ENCODE measurements around the gene APBA2. TPM values are rescaled to one million over a fixed set of nuclear protein-coding genes. Genes with fewer than 3 reads are reported as not detected.

APBA2 gene
- total and polyA plus RNA-seq, 3 donors from 2014 or later: 18.5 to 37.7 (median 29.5) TPM

GRCh38 chr15:29034593-29035335 lies 149.0 kb downstream of the APBA2 start:
- 79 to 87% methylated on average over 4 of the region's 4 CpGs for WGBS, 2 donors
- Histone ChIP-seq H3K9me3 (no peaks in the 10 kb centered on the region), H3K4me1 (no peaks in the 10 kb centered on the region), H3K27ac (no peak overlapping the region), H3K27me3 (no peaks in the 10 kb centered on the region), H3K4me3 (no peak overlapping the region), H3K36me3 (ENCODE audit: low read depth, missing control alignments) (no peaks in the 10 kb centered on the region)
- intact Hi-C loops (cut with DNase I; ENCODE audit: low total_unique reads): no loop called here
- TF ChIP-seq POLR2A (IDR thresholded peaks at IDR 0.05) (no peak), CTCF (IDR thresholded peaks at IDR 0.05) (no peak)
- no peak for DNase-seq

- no peak overlapping the region for H3K27ac ChIP-seq
- no peak overlapping the region for H3K4me3 ChIP-seq
- H3K27me3 ChIP-seq: no peaks in the 10 kb centered on the region
- H3K4me1 ChIP-seq: no peaks in the 10 kb centered on the region
- no peaks in the 10 kb centered on the region for H3K9me3 ChIP-seq
- no peak for DNase-seq
- intact Hi-C loops (cut with DNase I; ENCODE audit: low total_unique reads): no loop called here
- H3K36me3 ChIP-seq (ENCODE audit: low read depth, missing control alignments): no peaks in the 10 kb centered on the region
- 81 to 91% methylated on average over 10 to 14 of the region's 14 CpGs for WGBS, 2 donors
- TF ChIP-seq CTCF (IDR thresholded peaks at IDR 0.05) (no peak), POLR2A (IDR thresholded peaks at IDR 0.05) (no peak)
Observed at GRCh38 chr15:29035336-29036285, 149.8 kb downstream of the APBA2 start.

GRCh38 chr15:29037997-29038705 lies 152.4 kb downstream of the APBA2 start:
- H3K27ac ChIP-seq: no peak overlapping the region
- DNase-seq: no peak
- no peaks in the 10 kb centered on the region for H3K27me3 ChIP-seq
- H3K36me3 ChIP-seq (ENCODE audit: low read depth, missing control alignments): no peaks in the 10 kb centered on the region
- H3K4me3 ChIP-seq: no peak overlapping the region
- H3K4me1 ChIP-seq: no peaks in the 10 kb centered on the region
- intact Hi-C loops (cut with DNase I; ENCODE audit: low total_unique reads): no loop called here
- TF ChIP-seq CTCF (IDR thresholded peaks at IDR 0.05) (no peak), POLR2A (IDR thresholded peaks at IDR 0.05) (no peak)
- H3K9me3 ChIP-seq: no peaks in the 10 kb centered on the region
- WGBS, 2 donors: 80 to 83% methylated on average over 9 of the region's 9 CpGs

GRCh38 chr15:29039466-29040369 lies 153.9 kb downstream of the APBA2 start:
- Histone ChIP-seq H3K4me1 (no peaks in the 10 kb centered on the region), H3K36me3 (ENCODE audit: low read depth, missing control alignments) (no peaks in the 10 kb centered on the region), H3K27ac (no peak overlapping the region), H3K4me3 (no peak overlapping the region), H3K27me3 (no peaks in the 10 kb centered on the region), H3K9me3 (no peaks in the 10 kb centered on the region)
- 84 to 89% methylated on average over 13 of the region's 13 CpGs for WGBS, 2 donors
- TF ChIP-seq POLR2A (IDR thresholded peaks at IDR 0.05): no peak
- TF ChIP-seq CTCF (IDR thresholded peaks at IDR 0.05): no peak
- intact Hi-C loops (cut with DNase I; ENCODE audit: low total_unique reads): no loop called here
- no peak for DNase-seq
